HG03139 (cell line): Measurements from ENCODE around the gene FAM153A.
"Not testable (repeated sequence)": the region's sequence is repeated elsewhere in the genome, so short reads cannot be mapped to it uniquely, and the experiment has no call there.

Experiments used
- ATAC-seq: cut with Tn5 transposase; IDR thresholded peaks from one replicate; pipeline ENCODE4 v1.9.1; 2021; ENCODE audit not compliant: unreplicated experiment

FAM153A gene

DNA sequence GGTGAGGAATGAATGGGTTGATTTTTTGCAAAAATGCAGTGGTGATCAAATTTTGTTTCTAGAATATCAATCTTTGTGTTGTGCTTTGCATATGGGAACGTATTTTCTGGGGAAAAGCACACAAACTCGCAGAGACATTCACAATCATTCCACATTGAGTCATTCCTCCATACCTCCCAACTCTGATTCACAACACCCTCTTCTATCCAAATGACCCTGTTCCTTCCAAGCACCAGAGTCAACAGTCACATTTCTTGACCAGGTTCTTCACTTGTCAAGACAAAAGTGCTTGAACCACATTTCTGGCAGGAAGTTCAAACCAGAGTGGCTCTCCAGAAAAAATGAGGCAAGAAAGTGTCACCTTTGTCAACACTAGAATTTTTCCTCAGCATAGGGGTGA lies 35.3 kb downstream of the FAM153A start:
- not testable (repeated sequence) for ATAC-seq

DNA sequence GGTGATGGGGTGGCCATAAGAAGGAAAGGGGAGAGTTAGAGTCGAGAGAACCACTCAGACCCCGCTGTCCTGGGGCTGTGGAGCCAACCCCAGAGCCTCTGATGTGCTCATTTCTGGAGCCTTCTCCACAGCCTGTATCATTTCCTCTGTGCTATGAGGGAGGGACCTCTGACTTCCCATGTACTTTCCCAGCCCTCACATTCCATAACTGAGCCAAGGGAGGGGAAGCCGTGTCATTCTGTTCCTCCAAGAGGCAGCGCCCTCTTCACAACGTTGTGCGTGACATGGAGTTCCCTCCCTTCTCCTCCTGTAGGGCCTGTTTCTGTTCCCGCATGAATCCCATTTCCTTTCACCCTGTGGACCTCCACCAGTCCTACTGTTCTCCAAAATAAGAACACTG lies 57.8 kb downstream of the FAM153A start:
- not testable (repeated sequence) for ATAC-seq

- not testable (repeated sequence) for ATAC-seq
Observed at GRCh38 chr5:177723831-177724485, 58.7 kb downstream of the FAM153A start.

DNA sequence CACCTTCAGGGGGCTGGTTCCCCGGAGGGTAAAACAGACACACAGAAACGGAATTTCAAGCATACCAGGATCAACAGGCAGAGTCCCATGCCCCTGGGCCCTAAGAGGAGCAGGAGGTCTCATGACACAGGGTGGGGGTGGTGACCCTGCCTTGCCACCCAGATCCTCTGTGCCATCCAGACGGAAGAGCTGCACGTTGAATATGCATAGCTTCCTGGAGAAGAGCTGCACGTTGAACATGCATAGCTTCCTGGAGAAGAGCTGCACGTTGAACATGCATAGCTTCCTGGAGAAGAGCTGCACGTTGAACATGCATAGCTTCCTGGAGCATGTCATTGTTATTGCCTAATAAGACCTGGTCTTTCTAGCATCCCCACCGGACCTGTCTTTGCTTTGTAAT lies 59.9 kb downstream of the FAM153A start:
- ATAC-seq: not testable (repeated sequence)

DNA sequence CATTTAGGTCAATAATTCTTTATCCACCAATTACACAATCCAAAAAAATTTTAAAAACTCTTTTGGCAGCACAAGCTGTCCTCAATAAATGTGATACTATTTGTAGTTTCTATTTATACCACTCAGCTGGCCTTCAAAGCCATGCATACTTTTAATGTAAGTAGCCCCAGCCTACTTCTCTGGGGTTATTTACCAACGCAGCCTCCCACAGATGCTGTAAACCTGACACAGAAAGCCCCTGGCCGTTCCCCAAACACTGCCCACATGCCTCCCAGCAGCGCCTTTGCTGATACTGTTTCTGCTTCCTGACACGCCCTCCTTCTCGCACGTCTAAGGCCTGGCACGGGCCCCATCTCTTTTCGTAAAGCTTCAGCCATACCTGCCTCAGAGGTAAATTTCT lies 62.7 kb downstream of the FAM153A start:
- ATAC-seq: not testable (repeated sequence)

DNA sequence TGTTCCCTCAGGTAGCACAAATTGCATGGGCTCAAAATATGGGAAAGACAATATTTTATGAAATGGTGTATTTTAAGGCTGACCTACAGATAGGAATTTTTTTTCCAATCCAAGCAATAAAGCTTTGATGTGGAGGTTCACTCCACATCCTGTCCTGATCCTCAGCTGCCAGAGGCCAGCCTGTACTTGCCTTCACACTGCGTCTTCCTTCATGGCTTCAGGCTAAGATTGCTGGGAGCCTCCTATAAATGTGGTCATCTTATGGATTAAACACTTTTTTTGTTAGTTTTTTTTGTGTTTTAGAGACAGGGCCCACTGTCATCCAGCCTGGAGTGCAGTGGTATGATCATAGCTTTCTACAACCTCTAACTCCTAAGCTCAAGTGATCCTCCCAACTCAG lies 67.3 kb downstream of the FAM153A start:
- not testable (repeated sequence) for ATAC-seq

- not testable (repeated sequence) for ATAC-seq
Observed at GRCh38 chr5:177696100-177696499, 86.6 kb downstream of the FAM153A start.

DNA sequence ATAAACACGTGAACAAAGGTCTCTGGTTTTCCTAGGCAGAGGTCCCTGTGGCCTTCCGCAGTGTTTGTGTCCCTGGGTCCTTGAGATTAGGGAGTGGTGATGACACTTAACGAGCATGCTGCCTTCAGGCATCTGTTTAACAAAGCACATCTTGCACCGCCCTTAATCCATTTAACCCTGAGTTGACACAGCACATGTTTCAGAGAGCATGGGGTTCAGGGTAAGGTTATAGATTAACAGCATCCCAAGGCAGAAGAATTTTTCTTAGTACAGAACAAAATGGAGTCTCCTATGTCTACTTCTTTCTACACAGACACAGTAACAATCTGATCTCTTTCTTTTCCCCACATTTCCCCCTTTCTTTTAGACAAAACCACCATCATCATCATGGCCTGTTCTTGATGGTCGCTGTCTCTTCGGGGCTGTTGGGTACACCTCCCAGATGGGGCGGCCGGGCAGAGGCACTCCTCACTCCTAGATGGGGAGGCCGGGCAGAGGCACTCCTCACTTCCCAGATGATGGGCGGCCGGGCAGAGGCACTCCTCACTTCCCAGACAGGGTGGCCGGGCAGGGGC lies 87.3 kb downstream of the FAM153A start:
- not testable (repeated sequence) for ATAC-seq

DNA sequence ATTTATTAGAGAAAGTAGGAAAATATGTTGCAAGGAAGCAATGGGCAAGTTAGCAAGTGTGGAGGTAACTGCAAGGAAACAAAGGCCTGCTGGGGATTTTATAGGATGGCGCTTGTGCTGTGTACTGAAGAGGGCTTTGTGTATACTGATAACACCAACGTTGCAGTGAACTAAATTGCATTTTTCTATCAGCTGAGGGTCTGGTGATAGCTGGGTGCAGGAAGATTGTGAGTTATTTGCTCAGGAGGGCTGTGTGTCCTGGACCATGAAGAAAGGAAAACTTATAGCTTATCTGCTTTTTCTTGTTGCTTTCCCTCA lies 88.2 kb downstream of the FAM153A start:
- ATAC-seq: not testable (repeated sequence)

GRCh38 chr5:177693671-177694517 lies 88.8 kb downstream of the FAM153A start:
- not testable (repeated sequence) for ATAC-seq

DNA sequence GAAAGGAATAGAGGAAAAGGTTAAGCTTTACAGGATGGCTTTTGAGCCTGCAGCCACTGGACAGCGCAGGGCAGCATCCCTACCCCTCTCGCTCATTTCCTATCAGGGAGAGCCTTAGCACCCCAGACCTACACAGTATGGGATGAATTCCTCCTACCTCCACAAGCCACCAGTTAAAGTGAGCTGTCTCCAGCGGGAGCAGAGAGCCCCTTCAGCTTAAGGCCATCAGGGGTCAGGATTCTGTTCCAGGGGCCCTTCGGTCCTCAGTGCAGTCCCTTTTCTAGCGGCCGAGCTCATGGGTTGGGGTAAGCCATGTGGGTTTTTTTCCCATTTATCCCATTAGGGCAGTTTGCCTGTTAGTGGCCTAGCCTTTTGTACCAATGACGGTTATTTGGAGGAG lies 89.7 kb downstream of the FAM153A start:
- ATAC-seq: not testable (repeated sequence)

DNA sequence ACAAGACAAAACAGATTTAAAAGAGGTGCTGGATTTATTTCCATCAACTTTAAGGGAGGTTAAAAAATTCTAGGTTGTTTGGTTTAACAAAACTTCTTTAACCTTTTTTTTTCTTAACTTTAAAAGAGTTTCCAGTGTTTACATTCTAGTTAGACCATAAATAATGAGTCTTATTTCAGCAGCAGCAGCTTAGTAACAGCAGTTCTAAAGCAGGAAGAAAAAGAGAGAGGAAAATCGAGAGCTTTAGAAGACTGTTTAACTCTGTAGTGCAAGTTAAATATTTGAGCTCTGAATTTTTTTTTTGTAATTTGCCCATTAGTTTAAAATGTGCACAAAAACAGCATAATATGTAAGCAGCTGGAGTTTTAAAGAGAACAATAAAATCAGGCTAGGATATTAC lies 90.2 kb downstream of the FAM153A start:
- not testable (repeated sequence) for ATAC-seq

- not testable (repeated sequence) for ATAC-seq
Observed at GRCh38 chr5:177689011-177689610, 93.6 kb downstream of the FAM153A start.

GRCh38 chr5:177688091-177688490 lies 94.6 kb downstream of the FAM153A start:
- ATAC-seq: not testable (repeated sequence)

GRCh38 chr5:177681920-177682319 lies 100.8 kb downstream of the FAM153A start:
- ATAC-seq: not testable (repeated sequence)
